Coronary artery (tissue), 2 donors: Measurements from ENCODE around the gene DPF3.

Experiments used
- DNase-seq: peaks from one replicate; pipeline ENCODE4 v3.0.0-alpha.2; 2017; ENCODE audit warnings: low spot score
- H3K27ac ChIP-seq, 2 donors: fragments of 200-600 bp; sonication (generic); one replicate each; pipeline ENCODE4 v1.5.1; 2016 to 2019
- H3K4me3 ChIP-seq: fragments of 200-600 bp; sonication (generic); 2 replicates; pipeline ENCODE4 v1.5.1; 2016; ENCODE audit warnings: mild to moderate bottlenecking, moderate library complexity
- CTCF ChIP-seq: fragments of 200-600 bp; sonication (generic); IDR thresholded peaks from one replicate; pipeline ENCODE4 v1.5.1; 2019; ENCODE audit warnings: antibody characterized with exemption

DPF3 gene

GRCh38 chr14:72582582-72582981 is 311.3 kb downstream of the DPF3 start:
- TF ChIP-seq CTCF: no peak

GRCh38 chr14:72578514-72578913 is 315.4 kb downstream of the DPF3 start:
- TF ChIP-seq CTCF: no peak
- no peak for DNase-seq
- H3K27ac ChIP-seq: no peak overlapping the region
- no peak overlapping the region for H3K4me3 ChIP-seq

More at GRCh38 chr14:72582582-72582981, 311.3 kb downstream of the DPF3 start:
- no peak overlapping the region for H3K4me3 ChIP-seq
- DNase-seq: no peak
- no peak overlapping the region for H3K27ac ChIP-seq

GRCh38 chr14:72577521-72577920 is 316.4 kb downstream of the DPF3 start:
- H3K4me3 ChIP-seq: no peak overlapping the region
- TF ChIP-seq CTCF: no peak
- H3K27ac ChIP-seq: no peak overlapping the region
- no peak for DNase-seq

- Histone ChIP-seq H3K4me3 (no peak overlapping the region), H3K27ac (no peak overlapping the region)
- TF ChIP-seq CTCF: no peak
Measured at GRCh38 chr14:72576258-72576657, 317.6 kb downstream of the DPF3 start.

GRCh38 chr14:72574715-72575114 is 319.2 kb downstream of the DPF3 start:
- no peak for TF ChIP-seq CTCF
- no peak overlapping the region for H3K4me3 ChIP-seq
- DNase-seq: no peak
- no peak overlapping the region for H3K27ac ChIP-seq

More at GRCh38 chr14:72576258-72576657, 317.6 kb downstream of the DPF3 start:
- no peak for DNase-seq

- no peak for TF ChIP-seq CTCF
- DNase-seq: no peak
- no peak overlapping the region for H3K27ac ChIP-seq
Measured at GRCh38 chr14:72573725-72574417, 320.0 kb downstream of the DPF3 start.

More at GRCh38 chr14:72573725-72574417, 320.0 kb downstream of the DPF3 start:
- no peak overlapping the region for H3K4me3 ChIP-seq
